Mesothelial cell of epicardium (in vitro differentiated cells): ENCODE results near the gene SCAPER. TPM values are rescaled to one million over a fixed set of nuclear protein-coding genes. Genes with fewer than 3 reads are reported as not detected.

Experiments used
- DNase-seq, 2 experiments: peaks; one replicate each; pipeline ENCODE4 v3.0.0; 2021; ENCODE audit warnings: low spot score in 2 of 2; ENCODE audit not compliant: unreplicated experiment in 2 of 2
- H3K27ac Mint-ChIP-seq: 2 replicates; pipeline ENCODE4 v1.8.0; 2021; ENCODE audit warnings: mixed read lengths
- H3K27me3 Mint-ChIP-seq: 2 replicates; pipeline ENCODE4 v1.8.0; 2021; ENCODE audit warnings: low read depth, mixed read lengths
- H3K36me3 Mint-ChIP-seq: 2 replicates; pipeline ENCODE4 v1.8.0; 2021; ENCODE audit warnings: mixed read lengths
- H3K4me1 Mint-ChIP-seq: 2 replicates; pipeline ENCODE4 v1.8.0; 2021; ENCODE audit warnings: mixed read lengths
- H3K4me3 Mint-ChIP-seq: 2 replicates; pipeline ENCODE4 v1.8.0; 2021; ENCODE audit warnings: mild to moderate bottlenecking, moderate library complexity, mixed read lengths
- H3K9me3 Mint-ChIP-seq: 2 replicates; pipeline ENCODE4 v1.8.0; 2021; ENCODE audit warnings: mixed read lengths
- CTCF ChIP-seq: fragments of 200-600 bp; sonication (generic); IDR thresholded peaks from one replicate; pipeline ENCODE4 v1.5.0; 2021; ENCODE audit warnings: antibody characterized with exemption; ENCODE audit not compliant: unreplicated experiment
- total RNA-seq: library from RNA; stranded (reverse); gene quantifications from 3 replicates; pipeline ENCODE4 v1.2.1, GENCODE V29; 2021

SCAPER gene
- total RNA-seq, 1 donor from 2014 or later, result 35.9 TPM

DNA sequence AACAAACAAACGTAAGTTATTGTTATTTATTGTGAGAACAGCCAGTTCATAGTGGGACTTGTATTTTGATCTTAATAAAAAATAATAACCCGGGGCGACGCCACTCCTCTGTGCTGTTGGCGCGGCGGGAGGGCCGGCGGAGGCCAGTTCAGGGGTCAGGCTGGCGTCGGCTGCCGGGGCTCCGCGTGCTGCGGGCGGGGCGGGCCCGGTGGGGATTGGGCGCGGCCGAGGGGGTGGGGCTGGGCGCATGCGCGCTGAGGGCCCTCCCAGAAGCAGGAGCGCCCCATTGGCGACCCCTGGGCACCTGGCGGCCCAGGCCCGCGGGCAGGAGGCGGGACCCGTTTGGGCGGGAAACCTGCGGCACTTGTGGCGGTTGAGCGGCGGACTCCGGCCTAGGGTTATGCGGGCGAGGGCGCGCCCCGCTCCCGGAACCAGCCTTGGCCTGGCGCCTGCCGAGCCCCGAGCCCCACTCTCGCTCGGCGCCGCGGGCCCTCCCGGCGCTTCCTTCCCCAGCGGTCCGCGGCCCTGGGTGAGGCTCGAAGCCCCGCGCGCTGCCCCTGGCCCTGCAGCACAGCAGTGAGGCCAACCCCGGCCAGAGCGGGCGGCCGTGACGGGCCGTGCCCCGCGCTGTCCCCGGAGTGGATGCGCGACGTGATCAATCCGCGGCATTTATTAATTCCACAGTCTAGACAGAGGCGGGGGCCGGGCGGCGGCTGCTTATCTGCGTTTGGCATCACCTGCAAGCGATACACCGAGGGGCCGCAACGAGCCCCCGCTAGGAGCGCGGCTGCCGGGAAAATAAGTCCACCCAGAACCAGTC lies 562.5 kb downstream of the SCAPER start:
- Mint-ChIP-seq H3K4me1 (peaks cover 42% of the 10 kb centered on the region), H3K9me3 (no peaks in the 10 kb centered on the region), H3K27me3 (peaks cover 87% of the 10 kb centered on the region), H3K27ac (no peak overlapping the region), H3K4me3 (peak overlapping the region; percentile 45), H3K36me3 (no peaks in the 10 kb centered on the region)
- no peak for TF ChIP-seq CTCF
- DNase-seq, result peak in 1 of 2 experiments; percentile 40

GRCh38 chr15:76342058-76342381 lies 563.1 kb downstream of the SCAPER start:
- Mint-ChIP-seq H3K36me3 (no peaks in the 10 kb centered on the region), H3K4me3 (peak overlapping the region; percentile 45), H3K27me3 (peaks cover 90% of the 10 kb centered on the region), H3K9me3 (no peaks in the 10 kb centered on the region), H3K27ac (peak overlapping the region; percentile 56), H3K4me1 (peaks cover 45% of the 10 kb centered on the region)
- TF ChIP-seq CTCF, result no peak
- peak in 1 of 2 experiments; percentile 49 for DNase-seq

DNA sequence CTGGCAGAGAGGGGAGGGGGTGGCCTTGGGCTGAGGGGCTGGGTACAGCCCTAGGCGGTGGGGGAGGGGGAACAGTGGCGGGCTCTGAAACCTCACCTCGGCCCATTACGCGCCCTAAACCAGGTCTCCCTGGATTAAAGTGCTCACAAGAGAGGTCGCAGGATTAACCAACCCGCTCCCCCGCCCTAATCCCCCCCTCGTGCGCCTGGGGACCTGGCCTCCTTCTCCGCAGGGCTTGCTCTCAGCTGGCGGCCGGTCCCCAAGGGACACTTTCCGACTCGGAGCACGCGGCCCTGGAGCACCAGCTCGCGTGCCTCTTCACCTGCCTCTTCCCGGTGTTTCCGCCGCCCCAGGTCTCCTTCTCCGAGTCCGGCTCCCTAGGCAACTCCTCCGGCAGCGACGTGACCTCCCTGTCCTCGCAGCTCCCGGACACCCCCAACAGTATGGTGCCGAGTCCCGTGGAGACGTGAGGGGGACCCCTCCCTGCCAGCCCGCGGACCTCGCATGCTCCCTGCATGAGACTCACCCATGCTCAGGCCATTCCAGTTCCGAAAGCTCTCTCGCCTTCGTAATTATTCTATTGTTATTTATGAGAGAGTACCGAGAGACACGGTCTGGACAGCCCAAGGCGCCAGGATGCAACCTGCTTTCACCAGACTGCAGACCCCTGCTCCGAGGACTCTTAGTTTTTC lies 563.6 kb downstream of the SCAPER start:
- peak overlapping the region; percentile 45 for H3K4me3 Mint-ChIP-seq
- H3K9me3 Mint-ChIP-seq, result no peaks in the 10 kb centered on the region
- H3K27ac Mint-ChIP-seq, result peak overlapping the region; percentile 56
- H3K36me3 Mint-ChIP-seq, result no peaks in the 10 kb centered on the region
- peaks cover 91% of the 10 kb centered on the region for H3K27me3 Mint-ChIP-seq
- no peak for TF ChIP-seq CTCF
- DNase-seq, result peak in 1 of 2 experiments; percentile 47
- H3K4me1 Mint-ChIP-seq, result peaks cover 47% of the 10 kb centered on the region

- Mint-ChIP-seq H3K4me3 (peak overlapping the region; percentile 59), H3K27ac (no peak overlapping the region)
These were observed 564.3 kb downstream of the SCAPER start for GRCh38 chr15:76340803-76341365.

More at GRCh38 chr15:76340803-76341365, 564.3 kb downstream of the SCAPER start:
- Mint-ChIP-seq H3K36me3 (no peaks in the 10 kb centered on the region), H3K9me3 (no peaks in the 10 kb centered on the region), H3K4me1 (peaks cover 49% of the 10 kb centered on the region), H3K27me3 (peaks cover 93% of the 10 kb centered on the region)
- peak in 1 of 2 experiments; percentile 45 for DNase-seq
- TF ChIP-seq CTCF, result no peak
